DMS 273 (cell line): ENCODE results near the gene DEPDC5.
A peak's percentile ranks its signal among the peaks of the same experiment; 100 is the strongest.

Experiments used
- DNase-seq: peaks from one replicate; lab custom pipeline; 2025; ENCODE audit not compliant: unreplicated experiment; lab: John Stamatoyannopoulos, UW

DEPDC5 gene

DNA sequence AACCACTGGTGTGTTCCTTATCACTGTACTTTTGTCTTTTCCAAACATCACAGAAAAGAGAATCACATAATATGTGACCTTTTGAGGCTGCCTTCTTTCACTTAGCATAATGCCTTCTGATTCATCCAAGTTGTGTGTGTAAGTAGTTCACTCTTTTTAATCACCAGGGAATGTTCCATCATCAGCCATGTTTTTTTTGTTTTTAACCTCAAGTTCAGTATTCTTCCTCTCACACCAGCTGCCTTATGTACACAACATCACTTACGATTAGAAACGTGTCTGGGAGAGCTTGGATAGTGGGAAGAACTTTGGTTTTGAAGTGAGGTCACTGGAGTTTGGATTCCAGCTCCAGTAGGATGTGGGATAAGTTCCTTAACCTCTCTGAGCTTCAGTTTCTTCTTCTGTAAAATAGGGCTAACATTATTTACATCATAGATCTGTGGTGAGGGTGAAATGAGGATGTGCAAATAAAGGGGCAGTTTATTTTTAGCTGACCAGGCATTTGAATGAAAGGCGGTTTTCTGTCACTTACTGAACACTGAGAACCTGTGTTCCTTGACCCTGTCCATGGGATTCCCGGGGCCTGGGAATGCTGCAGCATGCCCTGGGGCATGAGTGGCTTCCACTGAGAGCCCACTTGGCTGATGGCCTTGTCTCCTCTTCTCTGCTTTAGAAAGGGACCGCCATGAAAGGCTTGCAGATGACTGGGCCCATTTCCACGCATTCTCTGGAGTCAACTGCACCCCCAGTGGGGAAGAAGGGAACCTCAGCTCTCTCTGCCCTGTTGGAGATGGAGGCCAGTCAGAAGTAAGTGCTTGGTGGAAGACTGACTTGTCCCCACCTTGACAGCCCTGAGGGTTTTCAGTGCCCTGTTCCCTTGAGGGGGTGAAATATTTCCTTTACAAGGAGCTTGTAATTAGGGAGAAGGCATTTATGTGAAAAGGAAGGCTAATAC is 92.6 kb downstream of the DEPDC5 start:
- peak; percentile 7 for DNase-seq

DNA sequence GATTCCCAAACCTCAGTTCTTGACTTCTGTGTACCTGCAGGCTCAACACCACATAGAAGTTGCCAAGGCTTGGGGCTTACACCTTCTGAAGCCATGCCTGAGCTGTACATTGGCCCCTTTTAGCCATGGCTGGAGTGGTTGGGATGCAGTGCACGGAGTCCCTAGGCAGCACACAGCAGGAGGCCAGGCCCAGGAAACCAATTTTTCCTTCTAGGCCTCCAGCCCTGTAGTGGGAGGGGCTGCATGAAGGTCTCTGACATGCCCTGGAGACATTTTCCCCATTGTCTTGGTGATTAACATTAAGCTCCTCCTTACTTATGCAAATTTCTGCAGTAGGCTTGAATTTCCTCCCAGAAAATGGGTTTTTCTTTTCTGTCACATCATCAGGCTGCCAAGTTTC is 94.6 kb downstream of the DEPDC5 start:
- DNase-seq, result no peak

DNA sequence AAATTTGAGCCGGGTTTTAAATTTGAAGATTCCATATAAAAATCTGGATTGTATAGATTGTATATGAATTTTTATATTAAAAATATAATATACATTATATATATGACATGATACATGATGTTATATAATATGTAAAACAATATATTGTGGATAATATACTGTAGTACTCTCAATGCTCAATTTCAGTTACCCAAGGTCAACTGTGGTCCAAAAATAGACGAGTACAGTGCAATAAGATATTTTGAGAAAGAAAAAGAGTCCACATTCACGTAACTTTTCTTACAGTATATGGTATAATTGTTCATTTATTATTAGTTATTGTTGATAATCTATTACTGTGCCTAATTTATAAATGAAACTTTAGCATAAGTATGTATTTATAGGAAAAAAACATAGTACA is 96.3 kb downstream of the DEPDC5 start:
- DNase-seq, result no peak

DNA sequence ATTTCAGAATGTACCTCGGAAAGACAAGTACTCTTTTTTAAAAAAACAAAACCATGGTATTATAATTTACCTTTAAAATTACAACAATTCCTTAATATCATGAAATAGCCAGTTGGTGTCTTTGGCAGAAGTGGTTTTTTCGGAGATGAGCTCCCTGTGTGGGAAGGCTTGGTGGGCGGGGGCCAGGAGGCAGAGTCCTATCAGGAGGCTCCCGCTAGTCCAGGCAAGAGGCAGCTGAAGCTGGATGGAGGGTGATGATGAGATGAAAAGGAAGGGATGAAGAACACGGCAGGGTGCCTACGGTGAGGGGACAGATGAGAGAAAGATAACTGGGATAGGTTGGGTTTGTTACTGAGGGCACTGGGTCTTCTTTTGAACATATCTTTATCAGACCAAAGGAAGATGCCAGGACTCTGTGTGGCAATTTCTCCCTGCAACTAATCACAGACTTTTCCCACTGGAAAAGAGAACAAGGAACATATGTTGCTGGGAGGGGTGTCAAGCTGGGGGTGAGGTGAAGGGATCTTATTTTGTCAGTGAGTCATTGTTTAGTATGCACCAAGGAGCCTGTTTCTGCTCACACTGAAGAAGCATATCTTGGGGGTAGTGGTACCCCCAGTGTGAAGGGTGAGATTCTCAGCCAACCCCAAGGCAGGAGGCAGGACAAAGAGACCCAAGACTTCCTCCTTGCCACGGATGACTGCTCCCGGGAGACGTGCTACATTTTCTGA is 99.0 kb downstream of the DEPDC5 start:
- DNase-seq, result peak; percentile 22

DNA sequence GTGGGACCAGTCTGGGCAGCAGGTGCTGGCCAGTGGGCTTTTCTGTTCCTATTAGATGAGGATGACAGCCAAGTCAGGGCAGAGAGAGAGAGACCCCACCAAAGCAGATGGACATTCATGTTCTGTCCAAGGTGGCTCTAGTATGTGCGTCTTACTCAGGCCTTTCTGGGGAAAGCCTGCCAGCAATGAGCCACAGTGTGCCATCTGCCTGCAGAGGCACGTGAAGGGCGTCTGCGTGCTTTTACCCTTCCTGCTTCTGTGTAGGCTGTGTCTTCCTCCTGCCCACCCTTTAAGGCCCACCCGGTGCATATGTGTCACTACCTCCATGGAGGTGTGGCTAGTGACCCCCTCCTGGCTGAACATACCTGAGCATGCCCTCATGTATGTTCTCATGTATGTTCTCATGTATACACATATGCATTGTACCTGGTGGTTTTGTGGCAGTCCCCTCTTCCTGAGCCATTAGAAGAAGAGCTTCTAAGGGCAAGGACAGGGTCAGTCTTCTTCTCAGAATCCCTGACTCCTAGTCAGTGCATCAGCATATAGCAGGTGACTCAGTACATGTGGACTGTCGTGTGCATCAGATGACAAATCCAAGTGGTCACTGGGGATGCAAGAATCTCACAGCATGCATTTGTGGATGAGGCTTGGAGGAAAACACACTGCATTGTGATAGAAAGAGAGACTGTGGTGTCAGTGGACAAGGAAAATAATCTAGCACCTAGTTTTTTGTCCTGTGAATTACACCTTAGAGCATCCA is 100.1 kb downstream of the DEPDC5 start:
- DNase-seq, result no peak

DNA sequence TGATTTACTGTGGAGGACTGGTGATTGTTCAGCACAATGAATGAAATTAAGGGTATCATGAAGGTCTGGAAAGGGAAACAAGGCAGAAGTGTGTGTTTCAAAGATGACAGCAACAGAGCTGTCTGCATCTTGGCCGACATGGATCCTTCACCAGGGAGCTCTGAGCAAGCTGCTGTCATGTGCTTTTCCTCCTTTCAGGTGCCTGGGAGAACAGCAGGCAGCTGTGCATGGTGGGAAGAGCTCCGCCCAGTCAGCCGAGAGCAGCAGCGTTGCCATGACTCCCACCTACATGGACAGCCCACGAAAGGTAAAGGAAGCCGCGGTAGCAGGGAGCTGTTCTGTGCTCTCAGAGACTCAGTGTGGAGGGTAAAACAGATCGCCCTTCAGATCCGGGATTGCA is 103.4 kb downstream of the DEPDC5 start:
- DNase-seq, result peak; percentile 18

DNA sequence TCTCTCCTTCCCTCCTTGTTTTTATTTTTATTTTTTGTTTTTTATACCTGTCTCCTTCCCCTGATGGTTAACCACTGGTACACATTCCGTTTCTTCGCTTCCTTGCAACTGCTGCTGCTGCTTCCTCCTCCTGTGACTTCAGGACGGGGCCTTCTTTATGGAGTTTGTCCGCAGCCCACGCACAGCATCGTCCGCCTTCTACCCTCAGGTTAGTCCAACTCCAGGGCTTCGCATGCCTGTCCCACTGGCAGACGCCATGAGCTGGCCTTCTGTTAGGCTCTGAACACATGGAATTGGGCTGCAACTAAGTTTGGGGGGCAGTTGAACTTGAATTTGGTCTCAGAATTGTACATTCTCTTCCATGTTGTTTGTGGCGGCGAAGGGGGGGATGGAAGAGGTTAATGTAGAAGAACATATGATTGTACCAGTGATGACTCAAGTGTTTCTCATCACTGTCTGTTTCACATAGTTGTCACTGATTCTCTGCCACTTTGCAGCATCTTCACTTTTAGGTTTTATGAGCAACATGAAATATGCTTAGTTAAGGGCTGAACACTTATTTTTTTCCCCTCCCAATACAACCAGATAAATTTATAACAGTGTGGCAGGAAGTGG is 107.5 kb downstream of the DEPDC5 start:
- DNase-seq, result no peak

DNA sequence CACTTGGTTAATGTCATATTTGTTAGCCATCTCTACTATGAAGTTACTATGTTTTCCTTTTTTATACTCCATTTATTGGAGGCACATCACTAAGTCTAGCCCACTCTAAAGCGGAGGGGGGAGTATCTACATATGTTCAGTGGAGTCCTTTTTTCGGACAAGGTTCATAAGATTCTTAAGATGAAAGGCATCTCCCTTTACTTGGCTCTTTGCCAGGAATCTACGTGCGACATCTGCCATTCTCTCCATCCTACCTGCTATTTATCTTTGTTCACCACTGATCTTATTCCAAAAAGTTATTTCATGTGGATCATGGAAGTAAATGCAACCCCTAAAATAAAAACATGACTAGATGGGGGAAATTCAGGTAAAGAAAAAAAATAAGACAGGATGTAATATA is 113.1 kb downstream of the DEPDC5 start:
- DNase-seq, result peak; percentile 39

DNA sequence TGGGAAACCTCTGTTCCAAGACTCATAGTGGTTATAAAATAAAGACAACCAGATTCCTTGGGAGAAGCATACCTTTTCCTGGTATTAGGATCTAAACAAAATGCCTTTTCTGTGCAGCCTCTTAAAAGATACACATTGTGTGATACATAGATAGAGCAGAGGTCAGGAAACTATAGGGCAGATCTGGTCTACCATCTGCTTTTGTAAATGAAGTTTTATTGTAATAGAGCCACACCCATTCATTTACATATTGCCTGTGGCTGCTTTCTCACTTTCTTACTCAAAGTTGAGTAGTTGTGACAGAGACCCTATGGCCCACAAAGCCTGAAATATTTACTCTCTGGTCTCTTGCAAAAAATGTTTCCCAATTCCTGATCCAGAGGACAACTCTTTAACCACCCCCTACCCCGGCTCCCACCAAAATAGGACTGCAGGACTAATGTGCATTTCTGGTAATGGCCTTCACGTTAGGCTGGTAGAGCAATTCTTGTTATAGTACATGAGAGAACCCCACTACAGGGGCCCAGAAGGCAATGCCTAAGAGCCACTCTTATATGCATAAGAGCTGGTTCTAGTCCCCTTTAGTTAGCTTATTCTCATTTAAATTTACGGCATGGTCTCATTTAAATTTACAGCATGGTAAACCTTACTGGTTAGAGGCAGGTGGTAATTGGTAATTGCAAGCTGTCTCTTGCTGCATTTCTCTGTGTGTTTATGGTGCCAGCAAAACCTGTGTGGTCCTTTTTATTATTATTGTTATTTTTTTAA is 113.8 kb downstream of the DEPDC5 start:
- no peak for DNase-seq

DNA sequence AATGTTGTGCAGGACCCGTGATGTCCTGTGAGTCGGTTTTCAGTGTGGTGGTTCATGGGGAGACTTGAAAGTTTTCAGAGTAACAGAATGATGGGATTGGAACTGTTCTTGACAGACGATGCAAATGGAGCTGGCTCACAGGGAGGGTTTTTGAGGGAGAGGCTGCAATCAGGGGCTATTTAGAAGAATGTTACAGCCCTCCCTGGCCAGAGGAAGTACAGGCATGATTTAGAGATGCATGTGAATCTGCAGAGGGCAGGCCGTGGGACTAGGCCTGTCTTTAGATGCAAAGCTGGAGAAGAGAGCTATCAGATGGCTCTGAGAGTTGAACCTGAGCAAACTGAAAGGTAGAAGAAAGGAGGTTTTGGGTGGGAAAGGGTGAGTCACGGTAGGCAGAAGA is 115.9 kb downstream of the DEPDC5 start:
- no peak for DNase-seq

DNA sequence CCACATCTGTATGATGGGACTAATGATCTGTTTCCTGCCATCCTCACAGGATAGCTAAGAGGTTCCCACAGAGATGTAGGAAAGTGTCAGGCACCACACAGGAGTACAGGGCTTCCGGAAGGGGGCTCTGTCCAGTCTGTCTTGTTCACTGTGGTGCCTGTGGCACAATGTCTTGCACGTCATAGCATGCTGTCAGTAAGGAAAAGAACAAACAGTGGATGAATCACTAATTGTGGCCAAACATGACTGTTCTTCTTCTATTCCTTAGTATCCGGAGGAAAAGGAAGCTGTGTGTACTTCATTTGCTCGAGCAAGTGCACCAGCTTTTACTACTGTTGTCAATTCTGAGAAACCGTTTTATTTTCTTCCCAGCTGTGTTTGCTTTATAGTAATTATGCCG is 117.1 kb downstream of the DEPDC5 start:
- DNase-seq, result no peak

DNA sequence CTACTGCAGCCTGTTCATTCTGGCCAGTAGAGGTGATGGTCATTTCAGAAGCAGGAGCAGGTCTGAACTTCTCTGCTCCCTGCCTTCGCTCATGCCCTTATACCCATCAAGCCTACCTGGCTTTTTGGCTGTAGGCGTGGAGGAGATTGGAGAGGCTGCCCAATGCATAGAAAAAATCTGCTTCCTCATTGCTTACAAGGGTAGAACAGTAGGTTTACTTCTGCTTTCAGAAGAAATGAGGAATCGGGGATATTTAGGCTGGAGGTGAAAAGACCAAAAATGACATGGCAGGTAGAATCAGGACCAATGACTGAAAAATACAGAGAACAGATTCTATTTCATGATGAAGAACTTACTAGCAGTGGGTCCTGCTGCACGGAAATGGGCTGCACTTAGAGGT is 117.7 kb downstream of the DEPDC5 start:
- no peak for DNase-seq

DNA sequence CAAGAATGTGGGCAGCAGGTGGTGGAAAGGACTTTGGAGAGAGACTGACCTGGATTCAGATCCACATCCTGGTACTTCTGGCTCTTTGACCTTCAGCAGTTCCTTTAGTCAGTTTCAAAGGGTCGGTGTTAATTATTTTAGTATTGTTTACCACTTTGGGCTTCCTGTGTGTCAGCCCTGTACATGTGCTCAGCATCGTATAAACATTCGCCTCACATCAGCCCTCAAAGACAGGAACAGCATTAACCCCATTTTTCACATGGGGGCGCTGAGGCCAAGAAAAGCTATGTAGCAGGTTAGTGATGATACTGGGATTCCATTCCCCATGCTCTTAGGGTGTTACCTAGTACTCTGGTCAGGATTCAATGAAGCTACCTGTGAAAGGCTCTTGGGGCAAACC is 118.4 kb downstream of the DEPDC5 start:
- DNase-seq, result no peak

DNA sequence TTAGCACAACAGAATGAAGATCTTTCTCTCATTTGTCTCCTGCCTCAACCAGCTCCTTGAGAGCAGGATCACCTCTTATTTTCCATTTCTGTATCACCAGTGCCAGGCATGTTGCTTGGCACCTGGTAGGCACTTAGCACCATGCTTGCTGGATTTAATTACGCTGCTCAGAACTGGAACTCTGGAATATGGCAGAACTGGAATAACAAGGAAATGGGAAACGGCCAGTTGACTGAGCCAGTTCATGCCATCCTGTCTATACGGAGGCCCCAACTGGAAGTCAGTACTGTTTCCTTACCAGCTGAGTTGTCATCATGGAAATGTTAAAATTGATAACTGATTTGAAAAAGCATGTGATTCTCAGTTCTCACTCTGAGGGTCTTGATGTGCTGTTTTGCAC is 121.0 kb downstream of the DEPDC5 start:
- DNase-seq, result no peak

DNA sequence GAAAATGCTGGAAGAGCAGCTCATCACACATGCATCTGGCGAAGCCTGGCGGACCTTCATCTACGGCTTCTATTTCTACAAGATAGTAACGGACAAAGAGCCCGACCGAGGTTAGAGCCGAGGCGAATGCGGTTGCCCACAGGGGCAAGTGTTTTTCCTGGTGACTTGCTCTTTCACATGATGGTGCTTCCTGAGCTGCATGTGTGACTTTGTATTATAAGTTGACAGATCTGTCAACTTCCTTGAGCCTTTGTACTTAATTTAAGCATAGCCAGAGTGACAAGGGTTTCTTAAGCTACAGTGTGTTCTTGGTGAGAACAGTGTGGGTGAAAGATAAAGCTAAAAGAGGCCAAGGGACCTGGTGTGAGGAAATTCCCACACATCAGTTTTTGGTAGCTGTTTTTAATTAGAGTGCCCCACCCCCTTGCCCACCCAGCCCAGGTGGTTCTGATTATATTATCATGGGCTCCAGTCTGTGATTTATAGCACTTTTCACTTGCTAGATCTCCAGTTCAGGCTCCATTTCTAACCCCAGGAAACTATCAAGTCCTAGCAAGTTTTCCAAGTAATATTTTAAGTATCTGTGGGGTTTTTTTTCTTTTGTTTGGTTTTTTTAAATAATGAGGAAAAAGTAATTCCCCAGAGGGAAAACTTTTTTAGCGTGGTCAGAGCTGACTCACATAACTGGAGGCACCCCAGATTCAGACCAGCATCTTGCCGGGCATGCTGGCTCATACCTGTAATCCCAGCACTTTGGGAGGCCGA is 122.5 kb downstream of the DEPDC5 start:
- no peak for DNase-seq

DNA sequence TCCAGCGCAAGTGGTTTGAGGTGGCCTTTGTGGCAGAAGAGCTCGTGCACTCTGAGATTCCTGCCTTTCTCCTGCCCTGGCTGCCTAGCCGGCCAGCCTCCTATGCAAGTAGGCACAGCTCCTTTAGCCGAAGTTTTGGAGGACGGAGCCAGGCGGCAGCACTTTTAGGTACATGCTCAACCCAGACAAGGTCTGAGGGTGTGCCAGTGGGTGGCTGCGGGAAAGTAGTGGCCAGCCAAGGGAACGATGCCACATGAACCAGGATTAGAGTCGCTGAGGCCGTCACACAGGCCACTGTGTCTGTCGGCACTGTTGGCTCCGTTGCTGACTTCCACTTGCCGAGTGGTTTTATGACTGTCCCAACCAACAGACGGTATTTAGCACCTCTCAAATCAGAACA is 125.8 kb downstream of the DEPDC5 start:
- no peak for DNase-seq

DNA sequence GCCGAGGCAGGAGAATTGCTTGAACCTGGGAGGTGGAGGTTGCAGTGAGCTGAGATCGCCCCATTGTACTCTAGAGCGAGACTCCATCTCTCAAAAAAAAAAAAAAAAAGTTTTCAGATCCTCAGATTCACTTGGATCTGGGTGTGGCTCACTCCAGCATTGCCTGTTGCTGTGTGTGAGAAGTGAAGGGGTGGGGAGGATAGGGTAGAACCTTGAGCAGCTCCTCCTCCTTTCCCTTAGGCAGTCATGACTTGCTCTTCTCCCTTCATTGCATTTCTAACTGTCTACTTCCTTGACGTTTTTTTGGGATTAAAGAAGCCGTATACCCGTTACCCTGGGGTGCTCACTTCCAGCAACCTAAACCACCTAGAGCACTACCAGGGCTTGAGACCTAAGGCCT is 127.4 kb downstream of the DEPDC5 start:
- DNase-seq, result no peak

DNA sequence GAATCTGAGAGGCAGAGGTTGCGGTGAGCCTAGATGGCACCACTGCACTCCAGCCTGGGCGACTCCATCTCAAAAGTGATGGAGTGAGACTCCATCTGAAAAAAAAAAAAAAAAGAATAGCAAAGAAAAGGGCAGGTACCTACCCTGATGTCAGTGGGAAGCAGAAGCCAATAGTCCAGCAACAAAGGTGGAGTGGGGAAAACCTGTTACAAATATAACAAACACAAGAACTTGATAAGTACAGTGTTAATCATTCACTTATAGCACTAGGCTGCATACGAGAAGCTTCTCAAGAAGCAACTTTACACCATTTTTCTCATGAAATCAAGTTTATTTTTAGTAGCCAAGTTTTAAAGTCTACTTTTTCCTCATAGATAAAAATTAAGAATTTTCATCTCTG is 128.0 kb downstream of the DEPDC5 start:
- DNase-seq, result no peak

DNA sequence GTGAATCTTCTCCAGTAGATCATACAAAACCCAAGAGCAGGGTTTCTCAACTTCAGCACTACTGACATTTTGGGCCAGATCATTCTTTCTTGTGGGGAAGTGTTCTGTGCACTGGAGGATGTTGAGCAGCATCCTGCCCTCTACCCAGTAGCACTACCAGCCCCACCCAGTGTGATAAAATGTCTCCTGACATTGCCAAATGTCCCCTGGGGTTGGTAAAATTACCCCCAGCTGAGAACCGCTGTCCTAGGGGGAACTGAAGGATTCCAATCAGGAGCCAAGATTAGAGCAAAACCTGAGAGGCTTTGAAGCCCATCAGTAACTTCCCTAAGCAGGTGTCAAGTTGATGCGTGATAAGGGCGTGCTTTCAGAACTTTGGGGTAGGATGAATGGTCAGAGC is 129.2 kb downstream of the DEPDC5 start:
- no peak for DNase-seq

DNA sequence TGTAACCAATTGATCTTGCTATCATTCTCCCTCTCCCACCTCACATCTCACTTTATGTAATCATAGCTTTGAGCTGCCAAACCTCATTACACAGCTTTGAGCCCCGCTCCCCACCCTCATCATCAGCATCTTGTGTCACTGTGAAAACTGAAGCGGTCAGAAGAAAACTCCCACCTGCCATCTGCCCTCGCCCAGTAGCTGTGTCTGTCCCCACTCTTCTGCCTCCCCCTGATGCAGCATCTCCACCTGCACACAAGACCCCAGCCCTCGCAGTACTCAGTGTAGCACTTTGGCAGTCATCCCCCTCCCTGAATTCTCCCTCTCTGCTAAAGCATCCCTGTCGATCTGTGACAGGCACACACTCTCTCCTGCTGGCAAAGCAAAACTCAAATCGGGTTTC is 130.2 kb downstream of the DEPDC5 start:
- DNase-seq, result no peak
